NCI-H146 (cell line): ENCODE data around the gene AGBL5.
A peak's percentile ranks its signal among the peaks of the same experiment; 100 is the strongest.

Experiments used
- DNase-seq: peaks from one replicate; lab custom pipeline; 2025; lab: John Stamatoyannopoulos, UW

The AGBL5 gene

DNA sequence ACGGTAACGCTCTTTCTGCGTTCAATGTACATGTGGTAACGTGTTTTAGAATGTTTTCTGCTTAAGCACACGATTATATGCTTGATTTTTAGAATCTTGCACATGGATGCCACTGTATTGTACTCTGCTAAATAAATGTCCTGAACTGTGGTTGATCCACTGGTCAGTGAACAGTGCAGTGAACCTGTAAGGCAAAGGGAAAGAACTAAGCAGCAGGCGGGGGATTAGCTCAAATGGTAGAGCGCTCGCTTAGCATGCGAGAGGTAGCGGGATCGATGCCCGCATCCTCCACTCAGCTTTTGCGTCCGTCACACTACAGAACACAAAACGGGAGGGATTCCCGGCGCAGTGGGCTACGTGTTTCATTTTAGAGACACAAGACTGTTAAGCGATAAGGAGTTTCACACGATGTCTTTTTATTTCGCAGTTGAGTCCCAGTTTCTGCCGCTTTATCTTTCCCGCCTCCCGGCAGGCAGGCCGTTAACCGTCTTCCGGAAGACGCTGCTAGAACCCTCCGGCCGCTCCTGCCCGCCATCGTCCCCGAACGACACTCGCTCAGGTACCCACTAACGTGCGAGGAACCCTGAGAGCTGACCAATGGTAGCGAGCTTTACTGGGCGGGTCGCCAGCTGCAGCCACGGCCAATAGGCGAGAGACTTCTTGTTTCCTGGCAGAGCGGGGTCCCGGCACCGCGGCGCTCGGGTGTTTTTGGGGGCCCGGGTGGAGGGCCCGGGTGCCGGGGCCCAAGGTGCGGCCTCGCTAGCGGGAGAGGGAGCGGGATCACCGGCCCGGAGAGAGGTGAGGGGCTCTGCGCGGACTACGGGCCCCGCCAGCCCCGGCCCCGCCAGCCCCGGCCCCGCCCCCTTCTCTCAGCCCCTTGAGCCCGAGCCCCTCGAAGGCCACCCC lies at the start of gene AGBL5:
Gene AGBL5, plus strand, starts transcription at position 673 of the 906 bp plus-strand sequence. CDS start 1,291 bp downstream, outside the sequence.
- DNase-seq = peak; percentile 93

DNA sequence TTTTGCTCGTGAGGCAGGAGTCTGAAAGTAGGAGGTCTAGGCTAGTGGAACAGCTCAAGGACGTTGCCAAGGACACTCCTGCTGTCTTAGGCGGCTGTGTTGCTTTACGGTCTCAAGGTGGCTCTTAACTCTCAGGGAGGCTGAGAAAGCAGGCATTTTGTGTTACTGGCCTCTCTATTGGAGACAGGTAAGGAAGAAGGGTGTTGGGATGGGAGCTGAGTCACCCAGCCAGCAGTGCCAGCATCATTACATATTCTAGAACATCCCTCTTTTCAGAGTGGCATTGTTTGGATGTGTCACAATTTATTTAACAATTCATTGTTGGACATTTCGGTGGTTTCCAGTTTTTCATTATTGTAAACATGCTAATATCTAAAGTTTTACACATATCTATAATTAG lies 49.5 kb upstream of the AGBL5 start:
- DNase-seq = no peak

- DNase-seq = no peak
These were observed 48.5 kb upstream of the AGBL5 start for GRCh38 chr2:27003007-27003406.

DNA sequence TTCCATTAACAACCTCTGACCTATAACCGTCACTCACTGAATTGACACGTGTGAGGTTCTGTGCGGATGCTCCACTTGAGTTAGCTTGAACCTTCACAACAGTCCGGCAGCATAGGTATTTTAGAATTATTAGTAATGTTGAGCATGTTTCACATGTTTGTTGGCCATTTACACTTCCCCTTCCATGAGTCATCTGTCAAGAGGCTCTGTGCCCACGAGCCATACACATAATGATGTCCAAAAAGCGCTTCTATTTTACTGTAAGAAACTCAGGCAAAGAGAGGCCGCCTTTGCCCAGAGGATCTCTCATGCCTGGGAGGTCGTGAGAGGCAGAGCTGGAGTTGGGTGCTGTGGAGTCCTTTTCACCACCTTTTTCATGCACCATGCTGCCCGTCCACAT lies 47.6 kb upstream of the AGBL5 start:
- DNase-seq = no peak

- DNase-seq = no peak
These were observed 44.7 kb upstream of the AGBL5 start for GRCh38 chr2:27006602-27007415.

GRCh38 chr2:27007416-27008374 lies 43.8 kb upstream of the AGBL5 start:
- no peak for DNase-seq

DNA sequence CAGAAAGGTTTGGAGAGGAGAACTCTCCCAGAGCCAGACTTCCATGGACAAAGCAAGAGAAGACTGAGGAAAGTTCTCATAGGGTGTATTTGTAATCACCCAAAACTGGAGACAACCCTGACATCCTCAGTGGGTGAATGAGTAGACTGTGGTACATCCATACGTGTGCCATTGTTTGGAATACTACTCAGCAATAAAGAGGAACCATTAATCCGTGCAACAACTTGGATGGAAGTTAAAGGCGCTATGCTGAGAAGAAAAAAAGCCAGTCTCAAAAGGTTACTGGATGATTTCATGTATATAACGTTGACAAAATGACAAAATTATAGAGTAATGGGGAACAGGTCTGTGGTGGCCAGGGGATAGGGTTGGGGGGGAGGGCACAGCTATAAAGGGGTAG lies 42.8 kb upstream of the AGBL5 start:
- no peak for DNase-seq

DNA sequence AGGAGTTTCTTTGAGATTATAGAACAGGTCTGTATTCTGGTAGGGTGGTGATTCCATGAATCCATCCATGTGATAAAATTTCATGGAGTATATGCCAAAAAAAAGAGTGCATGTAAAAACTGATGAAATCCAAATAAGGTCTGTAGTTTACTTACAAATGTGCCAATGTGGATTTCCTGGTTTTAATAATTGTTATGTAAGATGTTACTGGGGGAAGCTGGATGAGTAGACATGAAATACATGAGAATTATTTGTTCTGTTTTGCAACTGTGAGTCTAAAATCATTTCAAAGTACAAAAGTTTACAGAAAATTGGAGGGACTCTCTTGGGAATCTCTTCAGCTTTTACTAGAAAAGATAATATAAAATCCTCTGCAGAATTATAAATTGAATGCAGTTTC lies 42.4 kb upstream of the AGBL5 start:
- DNase-seq = no peak

DNA sequence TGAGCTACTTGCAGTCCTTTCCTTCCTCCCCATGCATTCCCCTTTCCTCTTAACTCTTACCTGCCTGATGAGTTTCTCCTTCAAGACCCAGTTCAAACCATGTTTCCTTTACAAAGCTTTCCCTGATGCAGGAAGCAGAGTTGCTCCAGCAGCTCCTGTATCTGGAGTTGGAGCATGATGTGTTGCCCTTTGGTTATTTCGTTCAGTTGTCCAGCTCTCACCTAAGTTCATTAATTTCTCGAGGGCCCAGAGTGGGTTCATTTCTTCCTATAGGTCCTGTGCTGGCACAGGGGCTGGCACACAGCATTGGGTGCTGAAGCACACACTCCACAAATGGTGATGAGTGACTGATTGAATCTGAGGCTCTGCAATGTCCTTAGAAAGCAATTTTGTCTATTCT lies 41.8 kb upstream of the AGBL5 start:
- DNase-seq = no peak

- no peak for DNase-seq
These were observed 41.3 kb upstream of the AGBL5 start for GRCh38 chr2:27010139-27010538.

GRCh38 chr2:27013738-27014137 lies 37.7 kb upstream of the AGBL5 start:
- DNase-seq = no peak

DNA sequence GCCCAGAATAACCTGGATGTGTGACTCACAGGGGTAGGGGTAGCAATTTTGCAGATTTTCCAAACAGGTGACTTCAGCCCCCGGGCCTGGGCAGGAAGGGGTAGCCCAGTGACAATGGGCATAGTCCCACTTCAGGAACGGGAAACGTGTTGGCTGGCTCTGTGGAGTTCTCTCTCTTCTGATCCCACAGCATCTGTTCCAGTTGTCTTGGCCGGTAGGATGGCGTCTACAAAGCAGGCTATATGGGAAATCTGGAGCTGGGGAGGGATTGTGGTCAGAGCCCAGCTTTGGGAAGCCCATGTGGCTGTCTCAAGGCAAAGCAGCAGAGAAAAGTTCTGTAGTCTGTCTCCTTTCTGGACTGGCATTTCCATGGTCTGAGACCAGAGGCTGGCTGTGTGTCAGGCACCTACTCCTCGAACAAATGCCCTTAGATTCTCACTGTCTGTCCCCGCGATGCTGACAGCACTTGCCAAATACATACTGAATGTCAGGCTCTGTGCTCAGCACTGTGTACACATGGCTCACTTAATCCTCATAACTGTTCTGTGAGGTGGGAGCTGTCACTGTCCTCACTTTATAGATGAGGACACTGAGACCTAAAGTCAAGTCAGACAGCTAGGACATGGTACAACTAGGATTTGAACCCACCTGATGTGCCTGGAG lies 36.6 kb upstream of the AGBL5 start:
- DNase-seq = no peak

- DNase-seq = peak; percentile 81
These were observed 34.6 kb upstream of the AGBL5 start for GRCh38 chr2:27016801-27017325.

DNA sequence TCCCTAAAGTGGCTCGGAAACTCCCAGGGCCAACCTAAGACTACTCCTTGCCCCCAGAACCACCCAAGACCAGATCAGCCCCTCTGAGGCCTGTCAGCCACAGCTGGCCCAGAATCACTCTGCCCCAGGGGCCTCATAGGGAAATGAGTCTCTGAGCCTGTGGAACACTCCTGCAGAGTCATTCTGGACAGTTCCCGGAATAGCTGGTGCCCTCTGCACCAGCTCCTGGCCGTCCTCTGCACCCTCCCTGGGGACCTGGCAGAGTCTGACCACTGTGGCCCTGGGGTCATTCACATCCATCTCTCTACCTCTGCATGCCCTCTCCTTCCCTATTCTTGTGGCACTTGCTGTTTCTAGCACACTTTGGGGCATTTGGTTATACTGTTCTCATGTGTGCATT lies 33.3 kb upstream of the AGBL5 start:
- DNase-seq = no peak

- DNase-seq = no peak
These were observed 32.0 kb upstream of the AGBL5 start for GRCh38 chr2:27019459-27019858.

- no peak for DNase-seq
These were observed 31.3 kb upstream of the AGBL5 start for GRCh38 chr2:27019931-27020855.

DNA sequence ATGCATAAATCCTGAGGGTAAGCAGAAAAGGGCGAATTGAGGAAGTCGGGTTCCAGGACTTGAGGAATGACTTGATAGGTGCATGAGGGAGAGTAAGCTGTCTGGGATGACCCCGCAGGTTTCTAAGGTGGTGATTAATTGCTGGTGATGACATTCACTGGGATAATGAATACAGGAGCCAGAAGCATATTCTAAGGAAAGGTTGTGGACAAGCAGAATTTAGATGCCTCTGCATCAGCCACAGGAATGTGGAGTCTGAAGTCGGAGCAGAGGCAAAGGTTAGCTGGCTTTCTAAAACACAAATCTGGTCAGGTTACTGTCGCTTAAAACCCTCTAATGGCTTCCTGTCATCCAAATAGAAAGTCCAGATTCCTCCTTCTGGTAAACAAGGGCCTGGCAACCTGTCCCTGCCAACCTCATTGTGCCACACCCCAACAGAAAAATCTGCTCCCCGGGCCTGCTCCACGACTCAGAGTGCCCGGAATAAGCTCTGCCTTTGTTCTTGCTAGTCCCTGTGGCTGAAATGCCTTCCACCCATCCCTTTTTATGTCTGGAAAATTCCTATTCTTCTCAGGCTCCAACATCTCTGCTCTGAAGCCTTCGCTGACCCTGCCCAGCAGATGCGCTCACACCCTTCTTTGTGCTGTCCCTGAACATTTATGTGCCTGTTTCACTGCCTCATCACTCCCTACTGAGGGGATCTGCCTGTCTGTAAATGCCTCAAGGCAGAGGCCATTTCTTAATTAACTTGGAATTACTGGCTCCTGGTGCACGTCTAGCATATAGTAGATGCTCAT lies 30.0 kb upstream of the AGBL5 start:
- DNase-seq = no peak

DNA sequence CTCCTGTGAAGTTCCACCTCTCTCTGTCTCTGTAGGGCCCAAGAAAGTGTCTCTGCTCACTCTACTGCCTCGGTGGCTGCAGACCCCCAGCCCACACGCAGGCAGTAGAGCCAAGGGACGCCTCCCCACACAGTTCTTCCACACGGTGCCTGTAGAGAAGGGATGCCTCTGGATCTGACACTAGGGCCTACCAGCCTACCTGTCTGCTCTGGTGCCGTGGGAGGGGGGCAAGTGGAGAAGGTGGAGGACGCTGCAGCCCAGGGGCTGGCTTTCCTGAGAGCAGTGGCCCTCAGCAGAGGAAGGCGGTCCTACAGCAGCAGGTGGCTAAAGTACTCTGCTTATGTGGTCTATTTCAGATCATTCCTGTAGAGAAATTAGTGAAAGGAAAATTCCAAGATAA lies 27.7 kb upstream of the AGBL5 start:
- no peak for DNase-seq

GRCh38 chr2:27024188-27024587 lies 27.3 kb upstream of the AGBL5 start:
- no peak for DNase-seq
